ENCODE data around the gene IFI44. TPM values are rescaled to one million over a fixed set of nuclear protein-coding genes. Genes with fewer than 3 reads are reported as not detected.

The IFI44 gene
- total RNA-seq, result 0.37 and 2.8 TPM in 2 replicates

DNA sequence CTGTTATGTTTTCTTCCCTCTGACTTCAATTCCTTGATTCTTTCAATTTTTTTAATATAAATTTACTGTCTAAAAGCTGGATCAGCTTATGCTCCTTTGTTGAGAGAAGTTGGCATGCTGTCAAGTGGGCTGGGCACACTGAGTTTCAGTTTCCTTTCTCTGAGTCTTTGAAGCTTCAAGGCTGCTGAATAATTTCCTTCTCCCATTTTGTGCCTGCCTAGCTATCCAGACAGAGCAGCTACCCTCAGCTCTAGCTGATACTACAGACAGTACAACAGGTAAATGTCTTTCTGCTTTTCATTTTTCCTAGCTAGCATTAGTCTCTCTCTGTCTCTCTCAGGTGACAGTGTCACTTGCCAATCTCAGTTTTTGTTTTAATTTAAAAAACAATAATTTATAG is at the start of gene IFI44:
Gene IFI44 (plus strand): TSS at position 204 of the 400 bp plus-strand sequence. CDS start 365 bp downstream, outside the sequence.

DNA sequence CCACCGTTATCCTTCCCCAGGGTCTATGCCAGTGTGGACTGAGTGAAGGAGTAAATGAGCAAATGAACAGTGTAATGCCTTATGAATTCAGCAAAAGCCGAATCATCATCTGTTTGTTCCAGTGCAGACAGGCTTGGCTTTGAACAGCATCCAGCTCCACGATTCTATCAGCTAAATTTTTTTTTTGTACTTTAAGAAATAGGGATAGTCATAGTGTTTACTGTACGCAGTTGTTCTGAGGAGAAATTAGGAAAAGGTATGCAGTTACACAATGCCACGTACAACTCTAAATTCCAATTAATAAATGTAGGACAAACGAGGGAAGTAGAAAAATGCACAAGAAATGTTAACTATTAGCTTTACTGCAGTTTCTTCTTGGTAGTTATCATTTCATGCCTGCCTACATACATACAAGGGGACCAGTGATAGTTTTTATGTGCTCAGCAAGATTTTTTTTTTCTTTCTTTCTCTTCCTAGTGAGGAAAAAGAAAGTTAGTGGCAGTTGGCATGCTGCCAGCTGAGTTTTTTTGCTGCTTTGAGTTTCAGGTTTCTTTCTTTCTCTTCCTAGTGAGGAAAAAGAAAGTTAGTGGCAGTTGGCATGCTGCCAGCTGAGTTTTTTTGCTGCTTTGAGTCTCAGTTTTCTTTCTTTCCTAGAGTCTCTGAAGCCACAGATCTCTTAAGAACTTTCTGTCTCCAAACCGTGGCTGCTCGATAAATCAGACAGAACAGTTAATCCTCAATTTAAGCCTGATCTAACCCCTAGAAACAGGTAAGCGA is 29.6 kb upstream of the IFI44 start, which contains the start of gene IFI44L:
Gene IFI44L (plus strand): TSS at position 646 of the 777 bp plus-strand sequence. CDS start 7,468 bp downstream, outside the sequence.

Other genes starting within 250 kb of the IFI44 start
- 0.05 and 0.14 TPM in 2 replicates for gene PTGFR, start 158.9 kb upstream of the IFI44 start, total RNA-seq
- 0.07 and 0.28 TPM in 2 replicates for gene IFI44L, start 29.4 kb upstream of the IFI44 start, total RNA-seq